ENCODE data around the gene IDH3B.

GRCh38 chr20:2624190-2624589 lies 39.8 kb downstream of the IDH3B start:
- TF ChIP-seq CTCF (IDR thresholded peaks at IDR 0.05), result no peak
- no peak for TF ChIP-seq POLR2A (IDR thresholded peaks at IDR 0.05; ENCODE audit: low read depth)

All from esophagus muscularis mucosa (tissue), 3 donors.